Kidney glomerular epithelial cell (primary cell): ENCODE results near the gene MN1.

Source experiments
- DNase-seq: peaks from one replicate; lab custom pipeline; 2025; lab: John Stamatoyannopoulos, UW

MN1 gene

GRCh38 chr22:27716074-27716473, 85.5 kb downstream of the MN1 start:
- DNase-seq = no peak

GRCh38 chr22:27715106-27715505, 86.5 kb downstream of the MN1 start:
- no peak for DNase-seq

GRCh38 chr22:27714068-27714467, 87.5 kb downstream of the MN1 start:
- no peak for DNase-seq

GRCh38 chr22:27713461-27713860, 88.1 kb downstream of the MN1 start:
- no peak for DNase-seq

- no peak for DNase-seq
Observed at GRCh38 chr22:27711756-27712155, 89.8 kb downstream of the MN1 start.

GRCh38 chr22:27711012-27711411, 90.5 kb downstream of the MN1 start:
- no peak for DNase-seq

- no peak for DNase-seq
Observed at GRCh38 chr22:27709919-27710675, 91.5 kb downstream of the MN1 start.

GRCh38 chr22:27706489-27706888, 95.1 kb downstream of the MN1 start:
- DNase-seq = no peak

- no peak for DNase-seq
Observed at GRCh38 chr22:27705408-27706080, 96.0 kb downstream of the MN1 start.

- DNase-seq = no peak
Observed at GRCh38 chr22:27704581-27704980, 97.0 kb downstream of the MN1 start.

GRCh38 chr22:27699383-27700019, 102.1 kb downstream of the MN1 start:
- no peak for DNase-seq

- no peak for DNase-seq
Observed at GRCh38 chr22:27698813-27699212, 102.7 kb downstream of the MN1 start.
